PC-9 (cell line): ENCODE results near the gene MRPL58. TPM values are rescaled to one million over a fixed set of nuclear protein-coding genes. Genes with fewer than 3 reads are reported as not detected.

Experiments used
- BruUV-seq: library from RNA; stranded (reverse); fragments of 400-500 nt; replicated peaks from 2 replicates; lab custom pipeline; 2021; lab: Mats Ljungman, UMichigan
- CTCF ChIA-PET: fragments of 300-600 bp; sonication (Branson Sonifier 250); formaldehyde crosslinking; loops from one replicate; lab custom pipeline; 2022; ENCODE audit warnings: antibody characterized with exemption; lab: Charles Lee
- POLR2A ChIA-PET: fragments of 300-600 bp; sonication (Branson Sonifier 250); formaldehyde crosslinking; loops from one replicate; lab custom pipeline; 2022; ENCODE audit warnings: antibody characterized with exemption; ENCODE audit not compliant: unreplicated experiment; lab: Charles Lee
- DNase-seq, 2 experiments: peaks; one replicate each; pipeline versions ENCODE4 v3.0.0 to v3.0.0-alpha.2; 2015 to 2022; ENCODE audit warnings: mixed read lengths in 1 of 2
- H2AFZ ChIP-seq: fragments of 200-600 bp; sonication (generic); 2 replicates; pipeline ENCODE4 v1.8.1; 2017; ENCODE audit warnings: antibody characterized with exemption
- H3F3A ChIP-seq: fragments of 200-600 bp; sonication (generic); 2 replicates; pipeline ENCODE4 v1.8.1; 2017; ENCODE audit warnings: antibody characterized with exemption, mild to moderate bottlenecking, low read depth; ENCODE audit not compliant: insufficient read depth
- H3K27ac ChIP-seq: fragments of 200-600 bp; sonication (generic); 2 replicates; pipeline ENCODE4 v1.6.1; 2016; ENCODE audit warnings: mixed run types
- H3K27me3 ChIP-seq: fragments of 200-600 bp; sonication (generic); 2 replicates; pipeline ENCODE4 v1.6.1; 2016; ENCODE audit warnings: low read depth, mixed run types; ENCODE audit not compliant: insufficient read depth
- H3K36me3 ChIP-seq: fragments of 200-600 bp; sonication (generic); 2 replicates; pipeline ENCODE4 v1.6.1; 2016; ENCODE audit warnings: low read depth, mixed run types
- H3K4me1 ChIP-seq: fragments of 200-600 bp; sonication (generic); replicated peaks from 2 replicates; pipeline ENCODE4 v1.6.1; 2016; ENCODE audit warnings: mixed run types; ENCODE audit not compliant: insufficient read depth
- H3K4me2 ChIP-seq: fragments of 200-600 bp; sonication (generic); 2 replicates; pipeline ENCODE4 v1.6.1; 2017; ENCODE audit warnings: mixed run types
- H3K4me3 ChIP-seq: fragments of 200-600 bp; sonication (generic); 2 replicates; pipeline ENCODE4 v1.6.1; 2016; ENCODE audit warnings: mixed run types
- H3K79me2 ChIP-seq: fragments of 200-600 bp; sonication (generic); 2 replicates; pipeline ENCODE4 v1.6.1; 2017; ENCODE audit warnings: low read depth, mixed run types
- H3K9me2 ChIP-seq: fragments of 200-600 bp; sonication (generic); 2 replicates; pipeline ENCODE4 v1.8.1; 2017; ENCODE audit warnings: mild to moderate bottlenecking; ENCODE audit not compliant: insufficient read depth
- H3K9me3 ChIP-seq: fragments of 200-600 bp; sonication (generic); 2 replicates; pipeline ENCODE4 v1.8.1; 2016; ENCODE audit warnings: low read depth; ENCODE audit not compliant: insufficient read depth
- H4K20me1 ChIP-seq: fragments of 200-600 bp; sonication (generic); 2 replicates; pipeline ENCODE4 v1.8.1; 2017; ENCODE audit not compliant: insufficient read depth
- EZH2 ChIP-seq: fragments of 200-600 bp; sonication (generic); IDR thresholded peaks from 2 replicates; pipeline ENCODE4 v1.8.0; 2017; ENCODE audit warnings: antibody characterized with exemption, low read depth
- intact Hi-C: fragments of 100-400 bp; cut with micrococcal nuclease; formaldehyde crosslinking; loops from one replicate; pipeline ENCODE4 v1.10.0; 2022; ENCODE audit not compliant: unreplicated experiment
- total RNA-seq: library from RNA; stranded (reverse); gene quantifications from 2 replicates; pipeline ENCODE4 v1.2.3, GENCODE V29; 2021
- TF ChIP-seq, protein P1 (sequence below): fragments of 200-600 bp; sonication (generic); conservative IDR thresholded peaks from 2 replicates; pipeline ENCODE4 v1.6.1; 2017; ENCODE audit warnings: mixed run types, antibody characterized with exemption, mild to moderate bottlenecking, moderate library complexity

MRPL58 gene
- total RNA-seq, 1 experiment from 2014 or later = 48.4 TPM

DNA sequence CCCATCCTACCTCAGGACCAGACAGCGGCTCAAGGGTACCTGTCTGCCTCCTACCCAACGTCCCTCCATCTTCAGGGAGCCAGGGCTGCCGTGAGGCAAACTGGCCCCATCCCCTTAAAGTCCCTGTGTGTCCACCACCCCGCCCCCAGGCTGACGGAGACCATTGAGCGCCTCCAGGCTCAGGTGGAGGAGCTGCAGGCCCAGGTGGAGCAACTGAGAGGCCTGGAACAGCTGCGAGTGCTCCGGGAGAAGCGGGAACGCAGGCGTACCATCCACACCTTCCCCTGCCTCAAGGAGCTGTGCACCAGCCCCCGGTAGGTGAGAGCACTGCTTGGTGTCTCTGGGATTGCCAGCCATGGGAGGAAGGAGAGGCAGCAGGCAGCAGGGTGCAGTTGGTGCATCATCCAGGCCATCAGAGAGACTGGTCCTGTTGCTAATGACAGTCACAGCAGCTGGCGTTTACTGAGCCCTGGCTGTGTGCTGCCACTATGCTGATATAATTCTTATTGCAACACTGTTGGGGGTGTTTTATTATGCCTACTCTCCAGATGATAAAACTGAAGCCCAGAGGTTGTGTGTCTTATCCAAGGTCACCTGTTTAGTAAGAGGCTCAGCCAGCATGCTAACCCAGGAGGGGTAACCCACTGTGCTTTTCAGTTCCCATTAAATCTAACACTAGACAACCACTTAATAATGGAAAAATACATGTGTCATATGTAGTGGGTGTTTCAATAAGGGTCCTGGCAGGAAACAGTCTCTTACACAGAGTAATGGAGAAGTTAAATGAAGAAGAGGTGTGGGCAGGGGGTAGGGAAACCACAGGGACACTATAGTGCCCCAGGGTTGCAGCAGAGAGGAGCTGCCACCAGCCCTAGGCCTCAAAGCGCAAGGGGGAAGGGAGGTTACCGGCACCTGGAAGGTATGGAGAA, 10.3 kb upstream of the MRPL58 start:
- no peak for DNase-seq
- CTCF ChIA-PET = no interaction called here
- H3K79me2 ChIP-seq = no peaks in the 10 kb centered on the region
- no TSS peak for BruUV-seq
- no peak overlapping the region for H3K27ac ChIP-seq
- H3K9me3 ChIP-seq = no peaks in the 10 kb centered on the region
- H2AFZ ChIP-seq = no peak overlapping the region
- intact Hi-C loops = no loop called here
- no peak overlapping the region for H3K4me3 ChIP-seq
- H3K4me1 ChIP-seq = no peaks in the 10 kb centered on the region
- POLR2A ChIA-PET = no interaction called here
- no peaks in the 10 kb centered on the region for H4K20me1 ChIP-seq
- H3K4me2 ChIP-seq = no peak overlapping the region
- TF ChIP-seq, protein P1, sequence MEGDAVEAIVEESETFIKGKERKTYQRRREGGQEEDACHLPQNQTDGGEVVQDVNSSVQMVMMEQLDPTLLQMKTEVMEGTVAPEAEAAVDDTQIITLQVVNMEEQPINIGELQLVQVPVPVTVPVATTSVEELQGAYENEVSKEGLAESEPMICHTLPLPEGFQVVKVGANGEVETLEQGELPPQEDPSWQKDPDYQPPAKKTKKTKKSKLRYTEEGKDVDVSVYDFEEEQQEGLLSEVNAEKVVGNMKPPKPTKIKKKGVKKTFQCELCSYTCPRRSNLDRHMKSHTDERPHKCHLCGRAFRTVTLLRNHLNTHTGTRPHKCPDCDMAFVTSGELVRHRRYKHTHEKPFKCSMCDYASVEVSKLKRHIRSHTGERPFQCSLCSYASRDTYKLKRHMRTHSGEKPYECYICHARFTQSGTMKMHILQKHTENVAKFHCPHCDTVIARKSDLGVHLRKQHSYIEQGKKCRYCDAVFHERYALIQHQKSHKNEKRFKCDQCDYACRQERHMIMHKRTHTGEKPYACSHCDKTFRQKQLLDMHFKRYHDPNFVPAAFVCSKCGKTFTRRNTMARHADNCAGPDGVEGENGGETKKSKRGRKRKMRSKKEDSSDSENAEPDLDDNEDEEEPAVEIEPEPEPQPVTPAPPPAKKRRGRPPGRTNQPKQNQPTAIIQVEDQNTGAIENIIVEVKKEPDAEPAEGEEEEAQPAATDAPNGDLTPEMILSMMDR = no peak
- no peak for TF ChIP-seq EZH2
- 0 out of 2 replicates have a peak, but pooled peaks cover 4% of the 10 kb centered on the region for H3F3A ChIP-seq
- no peaks in the 10 kb centered on the region for H3K36me3 ChIP-seq
- no peaks in the 10 kb centered on the region for H3K9me2 ChIP-seq
- no peaks in the 10 kb centered on the region for H3K27me3 ChIP-seq

DNA sequence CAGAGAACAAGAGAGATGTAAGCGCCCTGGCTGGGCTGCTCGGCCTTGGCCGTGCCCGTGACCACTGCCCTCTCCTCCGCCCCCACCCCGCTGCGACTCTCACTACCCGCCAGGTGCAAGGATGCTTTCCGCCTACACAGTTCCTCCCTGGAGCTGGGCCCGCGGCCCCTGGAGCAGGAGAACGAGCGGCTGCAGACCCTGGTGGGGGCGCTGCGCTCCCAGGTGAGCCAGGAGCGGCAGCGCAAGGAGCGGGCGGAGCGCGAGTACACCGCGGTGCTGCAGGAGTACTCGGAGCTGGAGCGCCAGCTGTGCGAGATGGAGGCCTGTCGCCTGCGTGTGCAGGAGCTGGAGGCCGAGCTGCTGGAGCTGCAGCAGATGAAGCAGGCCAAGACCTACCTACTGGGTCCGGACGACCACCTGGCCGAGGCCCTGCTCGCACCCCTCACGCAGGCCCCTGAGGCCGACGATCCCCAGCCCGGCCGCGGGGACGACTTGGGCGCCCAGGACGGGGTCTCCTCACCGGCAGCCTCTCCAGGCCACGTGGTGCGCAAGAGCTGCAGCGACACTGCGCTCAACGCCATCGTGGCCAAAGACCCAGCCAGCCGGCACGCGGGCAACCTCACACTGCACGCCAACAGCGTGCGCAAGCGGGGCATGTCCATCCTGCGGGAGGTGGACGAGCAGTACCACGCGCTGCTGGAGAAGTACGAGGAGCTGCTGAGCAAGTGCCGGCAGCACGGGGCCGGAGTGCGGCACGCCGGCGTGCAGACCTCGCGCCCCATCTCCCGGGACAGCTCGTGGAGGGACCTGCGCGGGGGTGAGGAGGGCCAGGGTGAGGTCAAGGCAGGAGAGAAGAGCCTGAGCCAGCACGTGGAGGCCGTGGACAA, 9.2 kb upstream of the MRPL58 start:
- intact Hi-C loops = no loop called here
- H3K27me3 ChIP-seq = no peaks in the 10 kb centered on the region
- no TSS peak for BruUV-seq
- no peak overlapping the region for H2AFZ ChIP-seq
- H3K9me2 ChIP-seq = no peaks in the 10 kb centered on the region
- DNase-seq = no peak
- CTCF ChIA-PET = no interaction called here
- no peaks in the 10 kb centered on the region for H4K20me1 ChIP-seq
- H3K4me1 ChIP-seq = no peaks in the 10 kb centered on the region
- H3F3A ChIP-seq = 0 out of 2 replicates have a peak, but pooled peaks cover 4% of the 10 kb centered on the region
- H3K79me2 ChIP-seq = no peaks in the 10 kb centered on the region
- POLR2A ChIA-PET = no interaction called here
- H3K4me2 ChIP-seq = no peak overlapping the region
- no peak overlapping the region for H3K4me3 ChIP-seq
- H3K9me3 ChIP-seq = no peaks in the 10 kb centered on the region
- no peak overlapping the region for H3K27ac ChIP-seq
- H3K36me3 ChIP-seq = no peaks in the 10 kb centered on the region
- TF ChIP-seq, protein P1 = no peak
- TF ChIP-seq EZH2 = no peak

DNA sequence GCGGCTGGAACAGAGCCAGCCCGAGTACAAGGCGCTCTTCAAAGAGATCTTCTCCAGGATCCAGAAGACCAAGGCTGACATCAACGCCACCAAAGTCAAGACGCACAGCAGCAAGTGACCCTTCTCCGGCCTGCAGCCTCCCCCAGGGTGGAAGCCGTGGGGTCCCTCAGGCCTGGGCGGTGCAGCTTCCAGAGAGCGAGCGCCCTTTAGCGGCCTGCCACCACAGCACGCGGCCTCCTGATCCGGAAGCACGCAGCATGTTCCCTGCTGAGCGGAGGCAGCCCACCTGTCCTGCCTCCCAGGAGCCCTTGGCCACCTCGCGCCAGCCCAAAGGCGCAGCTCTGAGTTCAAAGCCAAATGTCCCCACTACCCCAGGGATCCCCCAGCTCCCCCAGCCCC, 8.5 kb upstream of the MRPL58 start:
- Histone ChIP-seq H3K4me2 (no peak overlapping the region), H4K20me1 (no peaks in the 10 kb centered on the region), H3K4me1 (peaks cover 4% of the 10 kb centered on the region), H3K79me2 (no peaks in the 10 kb centered on the region), H3K27ac (no peak overlapping the region), H3K27me3 (no peaks in the 10 kb centered on the region), H3F3A (peaks cover 5% of the 10 kb centered on the region; the same call in 1 of the 2 replicates), H2AFZ (no peak overlapping the region), H3K9me2 (no peaks in the 10 kb centered on the region), H3K4me3 (no peak overlapping the region), H3K36me3 (no peaks in the 10 kb centered on the region), H3K9me3 (no peaks in the 10 kb centered on the region)
- TF ChIP-seq, protein P1 = no peak
- TF ChIP-seq EZH2 = no peak
- no TSS peak for BruUV-seq
- DNase-seq = no peak
- intact Hi-C loops = no loop called here
- ChIA-PET CTCF (no interaction called here), POLR2A (no interaction called here)
